SH-SY5Y (cell line): Measurements from ENCODE around the gene POLD2.

Experiments
- GATA2 ChIP-seq: IDR thresholded peaks from 2 replicates; pipeline ENCODE4 v1.6.1; 2011; ENCODE audit warnings: mild to moderate bottlenecking, low read depth, low read length
- GATA3 ChIP-seq: IDR thresholded peaks from 2 replicates; pipeline ENCODE4 v1.6.1; 2011; ENCODE audit warnings: low read depth, mild to moderate bottlenecking, low read length, moderate library complexity

- no peak for TF ChIP-seq GATA2
- TF ChIP-seq GATA3: no peak
Measured at GRCh38 chr7:44101303-44101965, 21.9 kb downstream of the POLD2 start.
